ENCODE measurements around the gene ABCC4. TPM values are rescaled to one million over a fixed set of nuclear protein-coding genes. Genes with fewer than 3 reads are reported as not detected.

Gene ABCC4
- total and polyA plus RNA-seq, 2 of the 13 experiments (the other 11 are each of a cell fraction or from before 2014, with no cell fraction given), result 4.2 to 11.3 TPM

GRCh38 chr13:95003019-95003813 lies 298.0 kb downstream of the ABCC4 start:
- Histone ChIP-seq H3K27me3 (ENCODE audit: control insufficient read depth in 1 of 2, insufficient read depth in 2 of 2, low read length in 2 of 2) (peaks cover 2 to 4% of the 10 kb centered on the region in 2 experiments; a peak in 1 of 5 replicates), H3K79me2 (ENCODE audit: insufficient read depth, low read length) (no peaks in the 10 kb centered on the region), H3K9ac (ENCODE audit: insufficient read depth, low read depth, low read length) (no peak overlapping the region), H4K20me1 (ENCODE audit: insufficient read depth, low read length) (no peaks in the 10 kb centered on the region), H3K36me3 (replicated peaks in 1 of 2; ENCODE audit: control insufficient read depth in 1 of 2, insufficient read depth in 2 of 2, low read length in 2 of 2) (no peaks in the 10 kb centered on the region), H3K9me3 (ENCODE audit: low read length) (no peaks in the 10 kb centered on the region), H3K4me3 (replicated peaks in 1 of 3; ENCODE audit: insufficient read depth in 1 of 3, low read depth in 2 of 3, low read length in 3 of 3) (no peak overlapping the region), H2AFZ (ENCODE audit: low read length) (no peak overlapping the region), H3K4me2 (ENCODE audit: low read depth, low read length) (no peak overlapping the region), H3K27ac (ENCODE audit: extremely low read length, insufficient read depth, low read length) (no peak overlapping the region), H3K4me1 (ENCODE audit: insufficient read depth, low read length) (peaks cover 19% of the 10 kb centered on the region)
- ATAC-seq, result no peak; the same call in 1 of the 3 replicates
- WGBS (ENCODE audit: low lambda C conversion rate), result 73% methylated on average over 25 of the region's 41 CpGs
- no TSS peak for BruUV-seq (replicated peaks)
- in situ Hi-C loops (cut with HindIII; ENCODE audit: extremely low pct_ligation_motif_present, low pct_unique_long_range_greater_than_20kb) (loop anchor here (5.0 to 25.0 kb wide), 2 partner anchors 154 to 409 kb away; no protein-coding TSS in a partner anchor), intact Hi-C loops (cut with micrococcal nuclease; ENCODE audit: unreplicated experiment) (loop anchor here (5.0 to 10.0 kb wide), 2 partner anchors 154 to 182 kb away; no protein-coding TSS in a partner anchor)
- FAIRE-seq, result no peak
- no peak for TF ChIP-seq HCFC1 (IDR thresholded peaks at IDR 0.05; ENCODE audit: low read depth, low read length)
- no peak for TF ChIP-seq NFKBIZ (CRISPR knock-in tag; IDR thresholded peaks at IDR 0.05)
- TF ChIP-seq TOPORS (CRISPR knock-in tag; IDR thresholded peaks at IDR 0.05), result no peak
- TF ChIP-seq AGO2 (optimal IDR thresholded peaks at IDR 0.05; ENCODE audit: low read depth, low read length), result no peak
- TF ChIP-seq TFAP4 (IDR thresholded peaks at IDR 0.05; ENCODE audit: borderline replicate concordance, low read depth), result peak; percentile 39; the same call in 1 of the 2 replicates
- DNase-seq (ENCODE audit: low spot score), result no peak
- ChIA-PET CTCF (ENCODE audit: low intra/inter-chr PET ratio, low total read pairs) (no interaction called here), POLR2A (no interaction called here)

- ATAC-seq, result peak; percentile 96
- H3K4me3 ChIP-seq (replicated peaks in 1 of 3; ENCODE audit: insufficient read depth in 1 of 3, low read depth in 2 of 3, low read length in 3 of 3), result no peak overlapping the region
Measured at GRCh38 chr13:95002126-95002525, 299.1 kb downstream of the ABCC4 start.

More at GRCh38 chr13:95002126-95002525, 299.1 kb downstream of the ABCC4 start:
- Histone ChIP-seq H3K36me3 (replicated peaks in 1 of 2; ENCODE audit: control insufficient read depth in 1 of 2, insufficient read depth in 2 of 2, low read length in 2 of 2) (no peaks in the 10 kb centered on the region), H2AFZ (ENCODE audit: low read length) (no peak overlapping the region), H3K4me1 (ENCODE audit: insufficient read depth, low read length) (peaks cover 19% of the 10 kb centered on the region), H3K27ac (ENCODE audit: extremely low read length, insufficient read depth, low read length) (no peak overlapping the region), H3K9me3 (ENCODE audit: low read length) (no peaks in the 10 kb centered on the region), H3K27me3 (ENCODE audit: control insufficient read depth in 1 of 2, insufficient read depth in 2 of 2, low read length in 2 of 2) (peaks cover 2 to 4% of the 10 kb centered on the region in 2 experiments; a peak in 1 of 5 replicates), H4K20me1 (ENCODE audit: insufficient read depth, low read length) (no peaks in the 10 kb centered on the region), H3K4me2 (ENCODE audit: low read depth, low read length) (no peak overlapping the region), H3K79me2 (ENCODE audit: insufficient read depth, low read length) (no peaks in the 10 kb centered on the region), H3K9ac (ENCODE audit: insufficient read depth, low read depth, low read length) (no peak overlapping the region)
- POLR2A ChIA-PET, result no interaction called here
- no TSS peak for BruUV-seq (replicated peaks)
- FAIRE-seq, result no peak
- 30% methylated on average over 5 of the region's 8 CpGs for WGBS (ENCODE audit: low lambda C conversion rate)
- intact Hi-C loops (cut with micrococcal nuclease; ENCODE audit: unreplicated experiment), result loop anchor here (5.0 to 10.0 kb wide), 2 partner anchors 155 to 183 kb away; no protein-coding TSS in a partner anchor
- peak; percentile 46 for DNase-seq (ENCODE audit: low spot score)
- peak; percentile 69 for TF ChIP-seq STAG1 (CRISPR knock-in tag; IDR thresholded peaks at IDR 0.05)
- peak; percentile 53; the same call in 1 of the 2 replicates for TF ChIP-seq SMC3 (IDR thresholded peaks at IDR 0.05; ENCODE audit: low read length)
- TF ChIP-seq RAD21 (CRISPR knock-in tag; IDR thresholded peaks at IDR 0.05), result peak; percentile 56
- TF ChIP-seq CTCF (CRISPR knock-in tag; IDR thresholded peaks at IDR 0.05), result peak; percentile 59
- TF ChIP-seq ZBTB44 (CRISPR knock-in tag; IDR thresholded peaks at IDR 0.05), result no peak
- no peak for TF ChIP-seq WIZ (CRISPR knock-in tag; IDR thresholded peaks at IDR 0.05)
- TF ChIP-seq ELF3 (CRISPR knock-in tag; IDR thresholded peaks at IDR 0.05), result 0 out of 2 replicates have a peak, but pooled peaks have one; percentile 26
- in situ Hi-C loops (cut with HindIII; ENCODE audit: extremely low pct_ligation_motif_present, low pct_unique_long_range_greater_than_20kb), result loop anchor here (5.0 to 25.0 kb wide), 2 partner anchors 155 to 410 kb away; no protein-coding TSS in a partner anchor
- CTCF ChIA-PET (ENCODE audit: low intra/inter-chr PET ratio, low total read pairs), result no interaction called here

Data from HepG2 (cell line).